Rectal smooth muscle tissue (tissue), 1 donor: Measurements from ENCODE around the gene CFAP54.

ENCODE experiments used
- H3K27ac ChIP-seq: one replicate; pipeline ENCODE4 v1.7.0; 2013; ENCODE audit warnings: low read depth, low read length, inconsistent platforms
- H3K27me3 ChIP-seq: one replicate; pipeline ENCODE4 v1.7.0; 2013; ENCODE audit warnings: low read length; ENCODE audit not compliant: control insufficient read depth, insufficient read depth
- H3K36me3 ChIP-seq: one replicate; pipeline ENCODE4 v1.7.0; 2013; ENCODE audit warnings: low read length; ENCODE audit not compliant: control insufficient read depth, insufficient read depth
- H3K4me1 ChIP-seq: one replicate; pipeline ENCODE4 v1.7.0; 2013; ENCODE audit warnings: low read length; ENCODE audit not compliant: control insufficient read depth, insufficient read depth
- H3K4me3 ChIP-seq: one replicate; pipeline ENCODE4 v1.7.0; 2013; ENCODE audit warnings: low read length
- H3K9ac ChIP-seq: one replicate; pipeline ENCODE4 v1.7.0; 2013; ENCODE audit warnings: low read length

Gene CFAP54

DNA sequence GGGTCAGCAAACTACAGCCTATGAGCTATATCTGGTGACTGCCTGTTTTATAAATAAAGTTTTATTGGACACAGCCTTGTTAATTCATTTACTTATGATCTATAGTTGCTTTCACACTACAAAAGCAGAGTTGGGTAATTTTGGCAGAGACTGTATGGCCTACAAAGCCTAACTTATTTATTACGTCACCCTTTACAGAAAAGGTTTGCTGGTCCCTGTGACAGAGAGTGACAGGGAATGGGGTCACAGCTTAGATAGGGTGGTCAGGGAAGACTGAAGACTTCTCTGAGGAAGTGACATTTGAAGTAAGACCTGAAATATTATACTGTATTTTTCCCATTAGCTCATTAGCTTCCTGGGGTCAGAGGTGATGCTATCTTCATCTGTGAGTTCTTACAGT is 342.0 kb downstream of the CFAP54 start:
- Histone ChIP-seq H3K9ac (no peak overlapping the region), H3K27ac (no peak overlapping the region), H3K27me3 (no peaks in the 10 kb centered on the region), H3K4me1 (no peaks in the 10 kb centered on the region), H3K4me3 (no peak overlapping the region), H3K36me3 (no peaks in the 10 kb centered on the region)

- no peak overlapping the region for H3K4me3 ChIP-seq
- H3K27me3 ChIP-seq: no peaks in the 10 kb centered on the region
- H3K4me1 ChIP-seq: no peaks in the 10 kb centered on the region
- no peak overlapping the region for H3K9ac ChIP-seq
- no peaks in the 10 kb centered on the region for H3K36me3 ChIP-seq
- no peak overlapping the region for H3K27ac ChIP-seq
Observed at GRCh38 chr12:96846293-96846692, 356.9 kb downstream of the CFAP54 start.

- no peaks in the 10 kb centered on the region for H3K4me1 ChIP-seq
- no peaks in the 10 kb centered on the region for H3K27me3 ChIP-seq
- H3K27ac ChIP-seq: no peak overlapping the region
- no peak overlapping the region for H3K9ac ChIP-seq
- H3K4me3 ChIP-seq: no peak overlapping the region
- H3K36me3 ChIP-seq: no peaks in the 10 kb centered on the region
Observed at GRCh38 chr12:96850676-96851075, 361.3 kb downstream of the CFAP54 start.

GRCh38 chr12:96858162-96858561 is 368.8 kb downstream of the CFAP54 start:
- no peaks in the 10 kb centered on the region for H3K36me3 ChIP-seq
- H3K4me1 ChIP-seq: no peaks in the 10 kb centered on the region
- H3K9ac ChIP-seq: no peak overlapping the region
- H3K27ac ChIP-seq: no peak overlapping the region
- no peak overlapping the region for H3K4me3 ChIP-seq
- H3K27me3 ChIP-seq: no peaks in the 10 kb centered on the region

GRCh38 chr12:96861656-96862055 is 372.3 kb downstream of the CFAP54 start:
- H3K27ac ChIP-seq: no peak overlapping the region
- no peaks in the 10 kb centered on the region for H3K27me3 ChIP-seq
- no peak overlapping the region for H3K4me3 ChIP-seq
- H3K9ac ChIP-seq: no peak overlapping the region
- H3K36me3 ChIP-seq: no peaks in the 10 kb centered on the region
- no peaks in the 10 kb centered on the region for H3K4me1 ChIP-seq

- H3K9ac ChIP-seq: no peak overlapping the region
- no peak overlapping the region for H3K4me3 ChIP-seq
- H3K36me3 ChIP-seq: no peaks in the 10 kb centered on the region
Observed at GRCh38 chr12:96862326-96862725, 372.9 kb downstream of the CFAP54 start.

GRCh38 chr12:96864335-96864734 is 375.0 kb downstream of the CFAP54 start:
- H3K36me3 ChIP-seq: no peaks in the 10 kb centered on the region
- no peaks in the 10 kb centered on the region for H3K27me3 ChIP-seq

More at GRCh38 chr12:96862326-96862725, 372.9 kb downstream of the CFAP54 start:
- Histone ChIP-seq H3K27ac (no peak overlapping the region), H3K4me1 (no peaks in the 10 kb centered on the region), H3K27me3 (no peaks in the 10 kb centered on the region)

GRCh38 chr12:96866801-96867590 is 377.6 kb downstream of the CFAP54 start:
- Histone ChIP-seq H3K36me3 (no peaks in the 10 kb centered on the region), H3K4me3 (no peak overlapping the region), H3K4me1 (no peaks in the 10 kb centered on the region), H3K27ac (no peak overlapping the region), H3K27me3 (no peaks in the 10 kb centered on the region), H3K9ac (no peak overlapping the region)

More at GRCh38 chr12:96864335-96864734, 375.0 kb downstream of the CFAP54 start:
- Histone ChIP-seq H3K4me1 (no peaks in the 10 kb centered on the region), H3K9ac (no peak overlapping the region), H3K27ac (no peak overlapping the region), H3K4me3 (no peak overlapping the region)

- no peak overlapping the region for H3K27ac ChIP-seq
- no peaks in the 10 kb centered on the region for H3K4me1 ChIP-seq
Observed at GRCh38 chr12:96870946-96871345, 381.6 kb downstream of the CFAP54 start.

GRCh38 chr12:96872961-96873360 is 383.6 kb downstream of the CFAP54 start:
- Histone ChIP-seq H3K4me1 (no peaks in the 10 kb centered on the region), H3K27me3 (no peaks in the 10 kb centered on the region), H3K4me3 (no peak overlapping the region), H3K36me3 (no peaks in the 10 kb centered on the region), H3K9ac (no peak overlapping the region), H3K27ac (no peak overlapping the region)

More at GRCh38 chr12:96870946-96871345, 381.6 kb downstream of the CFAP54 start:
- Histone ChIP-seq H3K4me3 (no peak overlapping the region), H3K36me3 (no peaks in the 10 kb centered on the region), H3K9ac (no peak overlapping the region), H3K27me3 (no peaks in the 10 kb centered on the region)

DNA sequence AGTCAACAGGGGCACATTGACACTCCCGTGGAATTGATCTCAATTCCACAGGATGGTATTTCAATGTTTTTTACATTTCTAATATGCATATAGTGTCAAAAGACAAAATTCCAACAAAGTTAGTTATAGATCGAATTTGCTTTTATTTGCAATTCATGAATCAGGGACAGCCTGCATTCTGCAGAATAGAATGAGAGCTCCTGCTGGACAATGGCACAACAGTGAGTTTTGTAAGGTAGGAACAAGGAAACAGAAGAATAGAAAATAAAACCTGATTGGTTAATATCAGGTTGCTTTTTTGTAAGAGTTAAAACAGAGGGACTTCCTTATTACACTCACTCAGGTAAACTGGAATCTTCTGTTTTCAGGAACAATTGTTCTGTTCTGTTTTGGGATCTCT is 384.8 kb downstream of the CFAP54 start:
- no peaks in the 10 kb centered on the region for H3K4me1 ChIP-seq
- H3K9ac ChIP-seq: no peak overlapping the region
- H3K27ac ChIP-seq: no peak overlapping the region
- H3K36me3 ChIP-seq: no peaks in the 10 kb centered on the region
- H3K4me3 ChIP-seq: no peak overlapping the region
- H3K27me3 ChIP-seq: no peaks in the 10 kb centered on the region

GRCh38 chr12:96876966-96877365 is 387.6 kb downstream of the CFAP54 start:
- H3K36me3 ChIP-seq: no peaks in the 10 kb centered on the region

GRCh38 chr12:96878704-96879103 is 389.3 kb downstream of the CFAP54 start:
- H3K27me3 ChIP-seq: no peaks in the 10 kb centered on the region
- H3K9ac ChIP-seq: no peak overlapping the region
- H3K4me1 ChIP-seq: no peaks in the 10 kb centered on the region
- H3K4me3 ChIP-seq: no peak overlapping the region
- H3K27ac ChIP-seq: no peak overlapping the region
- no peaks in the 10 kb centered on the region for H3K36me3 ChIP-seq

More at GRCh38 chr12:96876966-96877365, 387.6 kb downstream of the CFAP54 start:
- no peaks in the 10 kb centered on the region for H3K27me3 ChIP-seq
- no peaks in the 10 kb centered on the region for H3K4me1 ChIP-seq
- no peak overlapping the region for H3K4me3 ChIP-seq
- no peak overlapping the region for H3K27ac ChIP-seq
- no peak overlapping the region for H3K9ac ChIP-seq
